ENCODE data around the gene LRRN3. TPM values are rescaled to one million over a fixed set of nuclear protein-coding genes. Genes with fewer than 3 reads are reported as not detected.

LRRN3 gene
- total and polyA plus RNA-seq, 8 donors = 0.30 to 1.3 (median 0.46) TPM; not detected in 1

DNA sequence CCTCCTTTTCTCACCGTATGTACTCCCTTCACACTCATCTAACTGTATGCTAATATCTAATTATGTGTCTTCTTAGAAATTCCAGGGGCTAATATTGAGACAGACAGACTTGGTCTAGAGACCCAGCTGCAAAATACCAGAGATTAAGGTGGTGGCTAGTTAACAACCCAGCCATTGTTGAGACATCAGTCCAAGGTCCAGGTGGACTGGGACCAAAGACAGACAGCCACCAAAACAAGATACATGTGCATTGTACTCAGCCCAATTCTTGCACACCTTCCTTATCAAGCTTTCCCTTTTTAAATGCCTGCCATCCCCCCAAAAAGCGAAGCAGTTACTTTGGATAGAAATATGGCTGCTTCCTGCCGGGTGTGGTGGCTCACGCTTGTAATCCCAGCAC, 43.3 kb upstream of the LRRN3 start:
- no peaks in the 10 kb centered on the region for H3K4me1 ChIP-seq
- no peak overlapping the region for H3K4me3 ChIP-seq
- intact Hi-C loops (cut with DNase I) = no loop called here
- no peaks in the 10 kb centered on the region for H3K36me3 ChIP-seq
- FAIRE-seq = no peak
- ATAC-seq = no peak
- no peak for DNase-seq
- H3K27ac ChIP-seq = no peak overlapping the region
- 91 to 96% methylated on average over 4 of the region's 4 CpGs for WGBS, 2 donors
- no peaks in the 10 kb centered on the region for H3K27me3 ChIP-seq
- no peaks in the 10 kb centered on the region for H3K9me3 ChIP-seq
- TF ChIP-seq CTCF (IDR thresholded peaks at IDR 0.05) = no peak

DNA sequence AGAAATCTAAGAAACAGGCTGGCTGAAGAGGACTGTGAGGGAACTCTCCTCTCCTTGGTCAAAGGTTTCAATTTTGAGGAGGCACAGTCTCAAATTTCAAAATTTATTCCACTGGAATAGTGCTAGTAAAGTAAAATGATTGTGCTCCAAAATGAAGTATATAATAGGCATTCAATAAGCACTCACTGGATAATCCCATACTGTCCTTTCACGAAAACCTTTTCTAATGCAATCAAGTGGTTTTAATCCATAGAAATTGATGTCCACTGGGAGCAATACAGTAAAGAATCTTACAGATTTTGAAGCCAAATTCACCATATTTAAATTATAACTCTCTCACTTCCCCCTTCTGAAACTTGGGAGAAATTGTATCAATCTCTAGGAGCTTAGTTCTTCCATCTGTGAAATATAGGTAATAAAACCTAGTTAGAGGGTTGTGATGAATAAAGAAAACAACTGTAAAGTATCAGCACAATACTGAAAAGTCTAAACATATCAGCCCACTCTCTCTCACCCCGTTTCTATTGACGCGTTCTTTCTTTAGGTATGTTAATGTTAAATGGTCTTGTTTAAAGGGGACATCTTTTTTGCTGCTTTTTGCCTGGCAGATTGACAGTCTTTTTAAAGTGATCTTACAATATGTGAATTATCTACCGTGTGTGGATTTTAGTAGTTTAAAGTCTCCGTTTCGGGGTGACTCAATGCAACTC, 40.8 kb upstream of the LRRN3 start:
- H3K27ac ChIP-seq = no peak overlapping the region
- H3K4me3 ChIP-seq = no peak overlapping the region
- no peaks in the 10 kb centered on the region for H3K36me3 ChIP-seq
- TF ChIP-seq CTCF (IDR thresholded peaks at IDR 0.05) = no peak
- 77 to 79% methylated on average over 7 of the region's 7 CpGs for WGBS, 2 donors
- H3K4me1 ChIP-seq = no peaks in the 10 kb centered on the region
- FAIRE-seq (no peak), DNase-seq (no peak), ATAC-seq (no peak)
- H3K27me3 ChIP-seq = no peaks in the 10 kb centered on the region
- H3K9me3 ChIP-seq = no peaks in the 10 kb centered on the region
- intact Hi-C loops (cut with DNase I) = no loop called here

- Histone ChIP-seq H3K4me3 (no peak overlapping the region), H3K9me3 (no peaks in the 10 kb centered on the region), H3K4me1 (no peaks in the 10 kb centered on the region), H3K36me3 (no peaks in the 10 kb centered on the region), H3K27ac (no peak overlapping the region), H3K27me3 (no peaks in the 10 kb centered on the region)
- TF ChIP-seq CTCF (IDR thresholded peaks at IDR 0.05) = no peak
- no peak for ATAC-seq
- DNase-seq = no peak
- FAIRE-seq = no peak
- intact Hi-C loops (cut with DNase I) = no loop called here
- WGBS, 2 donors = 74 to 86% methylated on average over 2 of the region's 2 CpGs
Observed at GRCh38 chr7:111050875-111051416, 40.0 kb upstream of the LRRN3 start.

- H3K4me1 ChIP-seq = no peaks in the 10 kb centered on the region
Observed at GRCh38 chr7:111051832-111052231, 39.1 kb upstream of the LRRN3 start.

More at GRCh38 chr7:111051832-111052231, 39.1 kb upstream of the LRRN3 start:
- no peak for DNase-seq
- WGBS, 2 donors = 94 to 99% methylated on average over 1 of the region's 1 CpG
- H3K4me3 ChIP-seq = no peak overlapping the region
- H3K27me3 ChIP-seq = no peaks in the 10 kb centered on the region
- H3K27ac ChIP-seq = no peak overlapping the region
- no peak for ATAC-seq
- FAIRE-seq = no peak
- intact Hi-C loops (cut with DNase I) = no loop called here
- no peaks in the 10 kb centered on the region for H3K36me3 ChIP-seq
- H3K9me3 ChIP-seq = no peaks in the 10 kb centered on the region
- no peak for TF ChIP-seq CTCF (IDR thresholded peaks at IDR 0.05)
